Breast epithelium (tissue), 4 donors: Measurements from ENCODE around the gene NSMF. TPM values are rescaled to one million over a fixed set of nuclear protein-coding genes. Genes with fewer than 3 reads are reported as not detected.

Experiments
- DNase-seq, 2 donors: peaks; one replicate each; pipeline ENCODE4 v3.0.0-alpha.2; 2019; ENCODE audit warnings: low spot score in 2 of 2
- H3K27ac ChIP-seq, 2 donors: fragments of 200-600 bp; sonication (generic) in 1 of 2; one replicate each; pipeline ENCODE4 v1.5.1; 2016 to 2019; ENCODE audit warnings: mild to moderate bottlenecking in 1 of 2
- H3K27me3 ChIP-seq, 2 donors: fragments of 200-600 bp; sonication (generic) in 1 of 2; one replicate each; pipeline versions ENCODE4 v1.5.1 to v1.6.0; 2017 to 2019; ENCODE audit warnings: control low read depth in 1 of 2, mild to moderate bottlenecking in 1 of 2
- H3K36me3 ChIP-seq: fragments of 200-600 bp; one replicate; pipeline ENCODE4 v1.5.1; 2019
- H3K4me1 ChIP-seq, 2 donors: fragments of 200-600 bp; sonication (generic); one replicate each; pipeline ENCODE4 v1.5.1; 2016 to 2019; ENCODE audit warnings: control low read depth in 1 of 2
- H3K4me3 ChIP-seq, 3 donors: fragments of 200-600 bp; sonication (generic); 1 replicate in 2 of 3; 2 replicates in 1 of 3; pipeline ENCODE4 v1.5.1; 2016 to 2019; ENCODE audit warnings: mild to moderate bottlenecking in 3 of 3, moderate library complexity in 2 of 3
- H3K9me3 ChIP-seq, 2 donors: fragments of 200-600 bp; sonication (generic) in 1 of 2; one replicate each; pipeline ENCODE4 v1.5.1; 2016 to 2019; ENCODE audit warnings: control low read depth in 1 of 2
- CTCF ChIP-seq, 3 donors: fragments of 450-650 bp; IDR thresholded peaks; one replicate each; pipeline ENCODE4 v1.5.1; 2016 to 2017; ENCODE audit warnings: antibody characterized with exemption in 3 of 3, mild to moderate bottlenecking in 3 of 3, moderate library complexity in 3 of 3
- POLR2A ChIP-seq: fragments of 450-650 bp; IDR thresholded peaks from one replicate; pipeline ENCODE4 v1.6.1; 2016; ENCODE audit warnings: antibody characterized with exemption, mild to moderate bottlenecking, moderate library complexity
- POLR2AphosphoS5 ChIP-seq, 3 donors: sonication (generic); formaldehyde crosslinking; IDR thresholded peaks; one replicate each; pipeline ENCODE4 v1.6.1; 2017; ENCODE audit warnings: antibody characterized with exemption in 3 of 3
- intact Hi-C: fragments of 100-400 bp; cut with DNase I; formaldehyde crosslinking; loops from one replicate; pipeline ENCODE4 v1.15.1; 2023; ENCODE audit warnings: low total_unique reads
- total RNA-seq, 3 donors: library from RNA; depleted of rRNA; stranded (reverse); fragments of >200 nt; gene quantifications; one replicate each; pipeline ENCODE4 v1.1.0, GENCODE V29; 2016

NSMF gene
- total RNA-seq, 3 donors from 2014 or later, result 30.9 to 38.4 (median 37.4) TPM

DNA sequence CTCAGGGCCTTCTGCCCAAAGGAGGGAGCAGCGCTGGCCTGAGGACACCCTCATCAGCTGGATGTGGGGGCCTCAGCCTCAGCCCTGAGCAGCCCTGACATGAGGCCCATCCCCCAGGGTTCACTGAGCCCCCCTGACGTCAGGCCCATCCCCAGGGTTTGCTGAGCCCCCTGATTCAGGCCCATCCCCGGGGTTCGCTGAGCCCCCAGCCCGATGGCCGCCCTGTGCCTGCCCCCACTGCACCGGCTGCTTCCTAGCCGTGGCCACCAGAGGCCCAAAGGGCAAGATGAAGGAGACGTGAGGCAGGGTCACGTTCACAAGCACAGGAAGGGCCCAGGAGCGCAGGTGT, 19.5 kb upstream of the NSMF start:
- intact Hi-C loops, result no loop called here
- TF ChIP-seq CTCF (IDR thresholded peaks at IDR 0.05) (no peak), POLR2AphosphoS5 (IDR thresholded peaks at IDR 0.05) (no peak), POLR2A (no peak)
- no peaks in the 10 kb centered on the region for H3K4me1 ChIP-seq
- no peak for DNase-seq
- H3K9me3 ChIP-seq, result peaks cover 7 to 14% of the 10 kb centered on the region in 2 donors
- H3K27ac ChIP-seq, result no peak overlapping the region
- no peak overlapping the region for H3K4me3 ChIP-seq
- H3K36me3 ChIP-seq, result no peaks in the 10 kb centered on the region
- no peaks in the 10 kb centered on the region for H3K27me3 ChIP-seq

GRCh38 chr9:137477778-137478612, 18.9 kb upstream of the NSMF start:
- Histone ChIP-seq H3K9me3 (peaks cover 7 to 14% of the 10 kb centered on the region in 2 donors), H3K27me3 (no peaks in the 10 kb centered on the region), H3K36me3 (no peaks in the 10 kb centered on the region), H3K4me3 (no peak overlapping the region), H3K4me1 (no peaks in the 10 kb centered on the region), H3K27ac (no peak overlapping the region)
- DNase-seq, result no peak
- intact Hi-C loops, result no loop called here
- TF ChIP-seq POLR2A (no peak), CTCF (IDR thresholded peaks at IDR 0.05) (no peak), POLR2AphosphoS5 (IDR thresholded peaks at IDR 0.05) (no peak)

GRCh38 chr9:137476856-137477255, 17.7 kb upstream of the NSMF start:
- TF ChIP-seq POLR2AphosphoS5 (IDR thresholded peaks at IDR 0.05) (no peak), POLR2A (no peak), CTCF (IDR thresholded peaks at IDR 0.05) (no peak)
- no peaks in the 10 kb centered on the region for H3K27me3 ChIP-seq
- H3K27ac ChIP-seq, result no peak overlapping the region
- no peaks in the 10 kb centered on the region for H3K36me3 ChIP-seq
- H3K4me1 ChIP-seq, result no peaks in the 10 kb centered on the region
- peaks cover 7 to 14% of the 10 kb centered on the region in 2 donors for H3K9me3 ChIP-seq
- intact Hi-C loops, result no loop called here
- no peak overlapping the region for H3K4me3 ChIP-seq
- no peak for DNase-seq

DNA sequence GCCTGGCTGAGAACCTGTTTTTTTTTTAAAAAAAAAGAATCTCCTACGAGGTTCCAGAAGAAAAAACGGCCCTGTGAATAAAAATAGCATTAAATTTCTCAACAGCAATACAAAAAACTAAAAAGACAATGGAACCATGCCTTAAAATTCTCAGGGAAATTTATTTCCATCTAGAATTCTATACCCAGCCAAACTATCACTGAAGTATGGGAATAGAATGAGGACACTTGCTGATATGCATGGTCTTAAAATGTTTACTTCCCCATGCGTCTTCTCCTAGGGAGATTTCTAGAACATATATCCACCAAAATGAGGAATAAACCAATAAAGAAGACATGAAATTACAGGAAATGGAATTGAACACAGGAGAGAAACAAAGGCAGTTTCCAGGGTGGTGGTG, 16.5 kb upstream of the NSMF start:
- H3K27me3 ChIP-seq, result no peaks in the 10 kb centered on the region
- no peaks in the 10 kb centered on the region for H3K4me1 ChIP-seq
- H3K4me3 ChIP-seq, result no peak overlapping the region
- H3K27ac ChIP-seq, result no peak overlapping the region
- peaks cover 7 to 14% of the 10 kb centered on the region in 2 donors for H3K9me3 ChIP-seq
- intact Hi-C loops, result no loop called here
- TF ChIP-seq POLR2AphosphoS5 (IDR thresholded peaks at IDR 0.05) (no peak), CTCF (IDR thresholded peaks at IDR 0.05) (no peak), POLR2A (no peak)
- no peak for DNase-seq
- no peaks in the 10 kb centered on the region for H3K36me3 ChIP-seq

DNA sequence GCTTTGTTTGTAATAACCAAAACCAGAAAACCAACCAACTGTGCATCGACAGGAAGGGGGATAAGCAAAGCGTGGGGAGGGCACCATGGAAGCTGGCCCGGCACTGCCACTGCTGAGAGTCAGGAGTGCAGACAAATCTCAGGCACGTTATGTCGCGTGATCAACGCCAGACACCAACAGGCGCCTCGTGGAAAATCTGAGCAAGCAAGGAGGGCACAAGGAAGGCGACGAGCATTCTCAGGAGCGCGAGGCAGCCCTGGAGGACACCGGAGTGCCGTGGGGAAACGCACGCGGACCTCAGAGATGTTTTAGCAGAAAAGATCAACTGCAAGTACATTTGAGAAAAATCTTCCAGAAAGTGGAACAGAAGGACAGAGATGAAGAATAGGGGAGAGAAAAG, 15.1 kb upstream of the NSMF start:
- intact Hi-C loops, result no loop called here
- TF ChIP-seq POLR2A (no peak), POLR2AphosphoS5 (IDR thresholded peaks at IDR 0.05) (no peak), CTCF (IDR thresholded peaks at IDR 0.05) (no peak)
- H3K4me3 ChIP-seq, result no peak overlapping the region
- no peak for DNase-seq
- no peaks in the 10 kb centered on the region for H3K27me3 ChIP-seq
- no peaks in the 10 kb centered on the region for H3K4me1 ChIP-seq
- H3K9me3 ChIP-seq, result peaks cover 7 to 14% of the 10 kb centered on the region in 2 donors
- H3K36me3 ChIP-seq, result no peaks in the 10 kb centered on the region
- H3K27ac ChIP-seq, result no peak overlapping the region
